A549 (cell line): ENCODE measurements around the gene CDH4. TPM values are rescaled to one million over a fixed set of nuclear protein-coding genes. Genes with fewer than 3 reads are reported as not detected.
A peak's percentile ranks its signal among the peaks of the same experiment; 100 is the strongest.

Source experiments
- ATAC-seq, 2 experiments: fragments of 200-7000 bp in 1 of 2; fragments of >200 bp in 1 of 2; cut with Nextera tagmentation in 1 of 2; cut with Tn5 transposase in 1 of 2; 3 replicates each; pipeline versions ENCODE4 v1.8.0 to v1.9.1; 2018 to 2020; ENCODE audit warnings: mild to moderate bottlenecking in 1 of 2, moderate library complexity in 1 of 2
- CTCF ChIA-PET: fragments of 300-600 bp; sonication (Branson Sonifier 250); formaldehyde crosslinking; extraction: SDS; loops from one replicate; lab custom pipeline; 2021; ENCODE audit warnings: antibody characterized with exemption, inconsistent platforms; lab: Yijun Ruan, JAX
- POLR2A ChIA-PET: fragments of 350-600 bp; formaldehyde crosslinking; extraction: SDS; loops from one replicate; lab custom pipeline; 2021; ENCODE audit warnings: antibody characterized with exemption, inconsistent platforms; lab: Yijun Ruan, JAX
- DNase-seq, 2 experiments: peaks; one replicate each; pipeline versions ENCODE4 v3.0.0 to v3.0.0-alpha.2; 2011 to 2016; ENCODE audit warnings: low read depth in 1 of 2, low spot score in 1 of 2
- FAIRE-seq: peaks from 2 replicates; lab custom pipeline; 2011; peaks lifted over from hg19 to GRCh38; lab: Jason Lieb, UNC
- H3K27ac ChIP-seq, 2 experiments: fragments of >200 bp; sonication (Bioruptor Twin); formaldehyde crosslinking; 3 replicates each; pipeline ENCODE4 v1.5.1; 2016 to 2017
- H3K4me1 ChIP-seq: fragments of >200 bp; sonication (Bioruptor Twin); formaldehyde crosslinking; 3 replicates; pipeline ENCODE4 v1.6.1; 2016
- H3K4me2 ChIP-seq: fragments of >200 bp; sonication (Bioruptor Twin); formaldehyde crosslinking; 3 replicates; pipeline ENCODE4 v1.6.1; 2016
- H3K4me3 ChIP-seq: fragments of >200 bp; sonication (Bioruptor Twin); formaldehyde crosslinking; 3 replicates; pipeline ENCODE4 v1.5.1; 2016
- H3K9me3 ChIP-seq: fragments of >200 bp; sonication (Bioruptor Twin); formaldehyde crosslinking; 3 replicates; pipeline ENCODE4 v1.6.1; 2016
- BHLHE40 ChIP-seq: IDR thresholded peaks from 2 replicates; pipeline ENCODE4 v1.6.1; 2012; ENCODE audit warnings: low read depth, low read length, inconsistent platforms
- CHD2 ChIP-seq: fragments of 150-350 bp; IDR thresholded peaks from 2 replicates; pipeline ENCODE4 v1.6.1; 2014; ENCODE audit warnings: low read length; ENCODE audit not compliant: partially characterized antibody
- EHF ChIP-seq: fragments of 250-450 bp; sonication (Bioruptor Pico); IDR thresholded peaks from 2 replicates; pipeline ENCODE4 v1.5.0; 2020; ENCODE audit warnings: mild to moderate bottlenecking
- FOSL2 ChIP-seq, 2 experiments: fragments of 450-650 bp in 1 of 2; fragments of >200 bp in 1 of 2; sonication (Bioruptor Twin) in 1 of 2; formaldehyde crosslinking; IDR thresholded peaks; 2 replicates each; pipeline versions ENCODE4 v1.5.0 to v1.6.1; 2016 to 2020; ENCODE audit warnings: mild to moderate bottlenecking in 1 of 2, moderate library complexity in 1 of 2
- FOXS1 ChIP-seq: fragments of 250-450 bp; sonication (Bioruptor Pico); IDR thresholded peaks from 2 replicates; pipeline ENCODE4 v1.5.0; 2020; ENCODE audit warnings: mild to moderate bottlenecking, moderate library complexity
- GATA3 ChIP-seq: IDR thresholded peaks from 2 replicates; pipeline ENCODE4 v1.6.1; 2012; ENCODE audit warnings: borderline replicate concordance
- HOXB13 ChIP-seq: fragments of 250-450 bp; sonication (Bioruptor Pico); IDR thresholded peaks from 2 replicates; pipeline ENCODE4 v1.5.0; 2020; ENCODE audit warnings: low read depth, mild to moderate bottlenecking, moderate library complexity
- KDM5A ChIP-seq: fragments of 200-600 bp; sonication (generic); IDR thresholded peaks from 2 replicates; pipeline ENCODE4 v1.6.1; 2016; ENCODE audit warnings: antibody characterized with exemption, mild to moderate bottlenecking
- NFE2L2 ChIP-seq: fragments of 150-350 bp; conservative IDR thresholded peaks from 2 replicates; pipeline ENCODE4 v1.6.1; 2014; ENCODE audit warnings: low read length
- POLR2AphosphoS2 ChIP-seq: conservative IDR thresholded peaks from 2 replicates; pipeline ENCODE4 v1.6.1; 2012; ENCODE audit warnings: low read length, improper control_type of control experiment, inconsistent platforms
- RARB ChIP-seq: fragments of 250-450 bp; sonication (Bioruptor Pico); IDR thresholded peaks from 2 replicates; pipeline ENCODE4 v1.8.0; 2021; ENCODE audit warnings: mild to moderate bottlenecking, moderate library complexity
- ZFP36 ChIP-seq: fragments of 450-650 bp; IDR thresholded peaks from 2 replicates; pipeline ENCODE4 v1.6.1; 2014; ENCODE audit warnings: borderline replicate concordance; ENCODE audit not compliant: partially characterized antibody
- ZSCAN20 ChIP-seq: fragments of 250-450 bp; sonication (Bioruptor Pico); IDR thresholded peaks from 2 replicates; pipeline ENCODE4 v1.8.0; 2022; ENCODE audit warnings: mild to moderate bottlenecking, moderate library complexity
- WGBS: methylation state at CpG from one replicate; pipeline ENCODE4 v1.1.6; 2017; ENCODE audit errors: missing lambda C conversion rate; 5-methylcytosine and 5-hydroxymethylcytosine counted together
- polyA plus RNA-seq, 4 experiments: library from polyadenylated mRNA; depleted of rRNA in 3 of 4; stranded (reverse); fragments of >200 nt; fragmentation: RNase III in 1 of 4; extraction: RNeasy Plus Mini Kit Qiagen cat#74134 plus additional on column Dnase treatment in 1 of 4; gene quantifications; 2 replicates in 3 of 4; 3 replicates in 1 of 4; pipeline ENCODE4 v1.2.3, GENCODE V29; 2011 to 2017
- TF ChIP-seq, protein P1 (sequence below): fragments of 450-650 bp; IDR thresholded peaks from 2 replicates; pipeline ENCODE4 v1.6.1; 2014; ENCODE audit warnings: antibody characterized with exemption
- TF ChIP-seq, protein P2 (sequence below): IDR thresholded peaks from 2 replicates; pipeline ENCODE4 v1.6.1; 2012
- TF ChIP-seq, protein P3 (sequence below): fragments of >200 bp; sonication (Bioruptor Twin); formaldehyde crosslinking; IDR thresholded peaks from 2 replicates; pipeline ENCODE4 v1.6.1; 2016
- TF ChIP-seq, protein P4 (sequence below): IDR thresholded peaks from 2 replicates; pipeline ENCODE4 v1.6.1; 2012; ENCODE audit warnings: low read depth, borderline replicate concordance

Gene CDH4
- polyA plus RNA-seq, 2 of the 4 experiments (the other 2 are of a cell fraction), result 3.4 to 10.3 TPM

DNA sequence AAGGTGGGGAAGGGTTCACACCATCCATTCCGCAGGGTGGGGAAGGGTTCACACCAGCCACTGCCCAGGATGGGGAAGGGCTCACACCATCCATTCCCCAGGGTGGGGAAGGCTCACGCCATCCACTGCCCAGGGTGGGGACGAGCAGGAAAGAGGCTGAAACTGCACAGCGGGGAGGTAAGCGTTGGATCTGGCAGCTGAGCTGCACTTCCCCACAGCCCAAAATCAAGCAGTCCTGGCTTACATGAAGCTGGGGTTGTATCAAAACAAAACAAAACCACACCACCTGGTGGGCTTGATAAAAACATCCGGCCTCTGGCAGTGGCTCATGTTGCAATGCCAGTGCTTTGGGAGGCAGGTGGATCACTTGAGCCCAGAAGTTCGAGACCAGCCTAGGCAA is 545.1 kb downstream of the CDH4 start:
- CTCF ChIA-PET, result interaction anchor here (0.7 kb wide), 1 partner anchor 24 kb away, joined by 3 read pairs; no protein-coding TSS in a partner anchor
- ATAC-seq, result peak in 1 of 2 experiments; percentile 34; a peak in 3 of 6 replicates

DNA sequence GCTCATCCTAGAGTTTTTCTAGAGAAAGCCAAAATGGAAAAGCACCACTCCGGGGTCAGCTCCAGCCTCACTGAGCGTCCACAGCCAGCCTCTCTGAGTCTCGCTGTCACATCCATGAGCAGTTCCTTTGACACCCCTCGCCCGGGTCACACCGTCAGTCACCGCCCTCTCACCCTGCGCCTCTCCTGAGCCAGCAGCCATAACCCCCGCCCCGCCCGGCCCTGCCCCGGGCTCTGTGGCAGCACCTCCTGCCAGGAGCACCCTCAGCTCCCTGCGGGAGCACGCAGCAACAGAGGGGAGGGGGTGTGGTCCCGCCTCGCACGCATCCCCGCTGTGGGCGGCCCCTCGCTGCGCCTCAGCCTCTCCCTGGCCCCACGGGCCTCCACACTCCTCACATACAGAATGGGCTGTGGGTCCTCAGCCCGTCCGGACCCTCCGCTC is 545.9 kb downstream of the CDH4 start:
- H3K4me1 ChIP-seq, result no peaks in the 10 kb centered on the region
- DNase-seq (no peak), FAIRE-seq (no peak), ATAC-seq (no peak)
- WGBS, result 82% methylated on average over 15 of the region's 25 CpGs
- no peaks in the 10 kb centered on the region for H3K9me3 ChIP-seq
- TF ChIP-seq NFE2L2 (no peak), KDM5A (no peak)
- H3K4me3 ChIP-seq, result no peak overlapping the region
- ChIA-PET CTCF (interaction anchor here (0.7 to 1.3 kb wide), 2 partner anchors 10 to 23 kb away, joined by 3 to 4 read pairs; no protein-coding TSS in a partner anchor), POLR2A (no interaction called here)
- H3K27ac ChIP-seq, result no peak overlapping the region
- no peak overlapping the region for H3K4me2 ChIP-seq

More for the DNA sequence above, 545.1 kb downstream of the CDH4 start:
- Histone ChIP-seq H3K27ac (no peak overlapping the region), H3K4me3 (no peak overlapping the region), H3K9me3 (no peaks in the 10 kb centered on the region), H3K4me1 (no peaks in the 10 kb centered on the region), H3K4me2 (no peak overlapping the region)
- POLR2A ChIA-PET, result interaction anchor here (0.5 kb wide), 1 partner anchor 24 kb away, joined by 3 read pairs; no protein-coding TSS in a partner anchor
- FAIRE-seq (no peak), DNase-seq (no peak)
- WGBS, result 73% methylated on average over 6 of the region's 7 CpGs
- no peak for TF ChIP-seq BHLHE40
- no peak for TF ChIP-seq FOXS1 (CRISPR knock-in tag)
- TF ChIP-seq HOXB13 (CRISPR knock-in tag), result no peak
- no peak for TF ChIP-seq NFE2L2
- no peak for TF ChIP-seq GATA3
- TF ChIP-seq, protein P1, sequence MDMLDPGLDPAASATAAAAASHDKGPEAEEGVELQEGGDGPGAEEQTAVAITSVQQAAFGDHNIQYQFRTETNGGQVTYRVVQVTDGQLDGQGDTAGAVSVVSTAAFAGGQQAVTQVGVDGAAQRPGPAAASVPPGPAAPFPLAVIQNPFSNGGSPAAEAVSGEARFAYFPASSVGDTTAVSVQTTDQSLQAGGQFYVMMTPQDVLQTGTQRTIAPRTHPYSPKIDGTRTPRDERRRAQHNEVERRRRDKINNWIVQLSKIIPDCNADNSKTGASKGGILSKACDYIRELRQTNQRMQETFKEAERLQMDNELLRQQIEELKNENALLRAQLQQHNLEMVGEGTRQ, result no peak
- no peak for TF ChIP-seq RARB
- TF ChIP-seq CHD2, result no peak
- TF ChIP-seq, protein P2, sequence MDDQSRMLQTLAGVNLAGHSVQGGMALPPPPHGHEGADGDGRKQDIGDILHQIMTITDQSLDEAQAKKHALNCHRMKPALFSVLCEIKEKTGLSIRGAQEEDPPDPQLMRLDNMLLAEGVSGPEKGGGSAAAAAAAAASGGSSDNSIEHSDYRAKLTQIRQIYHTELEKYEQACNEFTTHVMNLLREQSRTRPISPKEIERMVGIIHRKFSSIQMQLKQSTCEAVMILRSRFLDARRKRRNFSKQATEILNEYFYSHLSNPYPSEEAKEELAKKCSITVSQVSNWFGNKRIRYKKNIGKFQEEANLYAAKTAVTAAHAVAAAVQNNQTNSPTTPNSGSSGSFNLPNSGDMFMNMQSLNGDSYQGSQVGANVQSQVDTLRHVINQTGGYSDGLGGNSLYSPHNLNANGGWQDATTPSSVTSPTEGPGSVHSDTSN, result no peak

DNA sequence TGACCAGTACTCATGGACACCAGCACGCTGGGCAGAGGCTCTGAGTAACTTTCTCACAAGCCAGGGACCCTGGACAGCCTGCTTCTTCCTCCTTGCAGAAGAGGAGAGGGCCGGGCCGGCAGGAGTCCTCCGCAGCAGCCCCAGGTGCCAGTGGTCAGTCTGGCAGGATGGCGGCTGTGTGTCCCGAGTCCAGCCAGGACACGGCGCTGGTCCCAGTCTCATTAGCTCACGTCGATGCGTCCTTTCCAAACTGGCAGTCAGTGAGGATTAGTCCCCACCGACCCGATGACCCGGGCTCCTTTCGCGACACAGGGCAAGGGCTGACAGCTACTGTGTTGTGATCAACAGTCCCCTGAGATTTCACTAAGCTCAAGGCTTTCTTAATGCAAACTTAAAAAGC is 546.6 kb downstream of the CDH4 start:
- TF ChIP-seq, protein P1, result no peak
- POLR2A ChIA-PET, result no interaction called here
- CTCF ChIA-PET, result interaction anchor here (0.6 to 1.3 kb wide), 3 partner anchors 9 to 1658 kb away, joined by 3 to 4 read pairs (median 3); no protein-coding TSS in a partner anchor
- Histone ChIP-seq H3K4me3 (no peak overlapping the region), H3K9me3 (no peaks in the 10 kb centered on the region), H3K4me1 (no peaks in the 10 kb centered on the region), H3K4me2 (no peak overlapping the region), H3K27ac (no peak overlapping the region)
- 87% methylated on average over 11 of the region's 16 CpGs for WGBS
- no peak for ATAC-seq
- FAIRE-seq, result no peak
- no peak for DNase-seq

DNA sequence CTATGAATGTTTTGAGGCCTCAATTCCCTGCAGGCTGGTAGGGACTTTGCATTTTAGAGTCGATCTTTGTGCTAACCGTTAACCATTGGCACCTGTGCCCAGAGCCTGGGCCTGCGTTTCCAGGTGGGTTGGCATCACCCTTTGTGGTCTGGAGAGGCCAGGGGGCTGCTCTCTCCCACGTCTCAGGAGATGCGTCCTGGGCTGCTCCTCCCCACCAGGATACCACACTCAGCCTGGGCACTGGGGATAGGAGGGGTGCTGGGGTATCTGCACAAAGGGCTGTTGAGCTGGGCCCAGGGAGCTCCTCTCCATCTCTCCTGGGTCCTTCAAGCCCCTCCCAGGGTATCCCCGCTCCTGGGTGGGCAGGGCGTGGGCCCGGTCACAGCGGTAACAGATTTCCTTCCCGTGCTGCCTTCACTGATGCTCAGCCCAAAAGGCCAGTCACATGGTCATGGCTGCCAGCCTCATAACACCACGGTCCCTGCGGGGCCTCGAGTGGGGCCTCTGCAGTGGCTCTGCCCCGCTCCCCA is 547.4 kb downstream of the CDH4 start:
- Histone ChIP-seq H3K27ac (no peak overlapping the region), H3K4me3 (no peak overlapping the region), H3K4me2 (no peak overlapping the region), H3K4me1 (no peaks in the 10 kb centered on the region), H3K9me3 (no peaks in the 10 kb centered on the region)
- CTCF ChIA-PET, result interaction anchor here (0.6 to 1.3 kb wide), 2 partner anchors 8 to 12 kb away, joined by 3 to 4 read pairs; no protein-coding TSS in a partner anchor
- POLR2A ChIA-PET, result no interaction called here
- no peak for FAIRE-seq
- 75% methylated on average over 9 of the region's 14 CpGs for whole genome bisulfite sequencing
- ATAC-seq, result no peak
- no peak for DNase-seq
- no peak for TF ChIP-seq ZSCAN20 (CRISPR knock-in tag)
- no peak for TF ChIP-seq FOSL2 (IDR thresholded peaks at IDR 0.05)
- TF ChIP-seq FOSL2 (CRISPR knock-in tag; IDR thresholded peaks at IDR 0.05), result no peak
- TF ChIP-seq, protein P3, sequence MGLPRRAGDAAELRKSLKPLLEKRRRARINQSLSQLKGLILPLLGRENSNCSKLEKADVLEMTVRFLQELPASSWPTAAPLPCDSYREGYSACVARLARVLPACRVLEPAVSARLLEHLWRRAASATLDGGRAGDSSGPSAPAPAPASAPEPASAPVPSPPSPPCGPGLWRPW, result no peak
- TF ChIP-seq ZFP36, result no peak
- TF ChIP-seq POLR2AphosphoS2, result no peak
- no peak for TF ChIP-seq EHF (CRISPR knock-in tag)
- no peak for TF ChIP-seq FOXS1 (CRISPR knock-in tag)
- no peak for TF ChIP-seq RARB
- TF ChIP-seq, protein P4, sequence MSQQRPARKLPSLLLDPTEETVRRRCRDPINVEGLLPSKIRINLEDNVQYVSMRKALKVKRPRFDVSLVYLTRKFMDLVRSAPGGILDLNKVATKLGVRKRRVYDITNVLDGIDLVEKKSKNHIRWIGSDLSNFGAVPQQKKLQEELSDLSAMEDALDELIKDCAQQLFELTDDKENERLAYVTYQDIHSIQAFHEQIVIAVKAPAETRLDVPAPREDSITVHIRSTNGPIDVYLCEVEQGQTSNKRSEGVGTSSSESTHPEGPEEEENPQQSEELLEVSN, result no peak
